Stimulated activated CD4-positive, alpha-beta T cell treated with anti-CD3 and anti-CD28 coated beads, Interleukin-4, amount 100 ng/mL, for 4 hours (primary cell): Measurements from ENCODE around the gene KIZ.

Experiments
- DNase-seq, 2 experiments: peaks; one replicate each; pipeline ENCODE4 v3.0.0-alpha.2; 2020

KIZ gene

GRCh38 chr20:21273755-21274386 is 148.0 kb downstream of the KIZ start:
- DNase-seq = no peak

DNA sequence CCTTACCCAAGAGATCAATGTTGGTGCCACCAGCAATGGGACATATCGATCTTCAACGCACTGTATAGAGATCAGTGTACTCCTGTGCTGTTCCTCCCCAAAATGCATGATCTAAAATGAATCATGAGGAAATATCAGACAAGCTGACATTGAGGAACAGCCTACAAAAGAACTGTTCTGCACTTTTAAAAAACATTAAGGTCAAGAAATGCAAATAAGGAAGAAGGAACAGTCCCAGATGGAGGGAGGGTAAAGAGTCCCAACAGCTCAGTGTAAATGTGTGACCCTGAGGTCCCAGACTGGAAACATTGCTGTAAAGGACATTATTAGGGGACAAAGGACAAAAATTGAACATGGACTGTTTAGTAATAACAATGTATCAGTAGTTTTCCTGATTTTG is 152.9 kb downstream of the KIZ start:
- no peak for DNase-seq

- DNase-seq = no peak
These were observed 154.0 kb downstream of the KIZ start for GRCh38 chr20:21279706-21280521.

- DNase-seq = peak in 1 of 2 experiments; percentile 2
These were observed 154.7 kb downstream of the KIZ start for GRCh38 chr20:21280522-21281016.

- no peak for DNase-seq
These were observed 160.9 kb downstream of the KIZ start for GRCh38 chr20:21286775-21287174.

DNA sequence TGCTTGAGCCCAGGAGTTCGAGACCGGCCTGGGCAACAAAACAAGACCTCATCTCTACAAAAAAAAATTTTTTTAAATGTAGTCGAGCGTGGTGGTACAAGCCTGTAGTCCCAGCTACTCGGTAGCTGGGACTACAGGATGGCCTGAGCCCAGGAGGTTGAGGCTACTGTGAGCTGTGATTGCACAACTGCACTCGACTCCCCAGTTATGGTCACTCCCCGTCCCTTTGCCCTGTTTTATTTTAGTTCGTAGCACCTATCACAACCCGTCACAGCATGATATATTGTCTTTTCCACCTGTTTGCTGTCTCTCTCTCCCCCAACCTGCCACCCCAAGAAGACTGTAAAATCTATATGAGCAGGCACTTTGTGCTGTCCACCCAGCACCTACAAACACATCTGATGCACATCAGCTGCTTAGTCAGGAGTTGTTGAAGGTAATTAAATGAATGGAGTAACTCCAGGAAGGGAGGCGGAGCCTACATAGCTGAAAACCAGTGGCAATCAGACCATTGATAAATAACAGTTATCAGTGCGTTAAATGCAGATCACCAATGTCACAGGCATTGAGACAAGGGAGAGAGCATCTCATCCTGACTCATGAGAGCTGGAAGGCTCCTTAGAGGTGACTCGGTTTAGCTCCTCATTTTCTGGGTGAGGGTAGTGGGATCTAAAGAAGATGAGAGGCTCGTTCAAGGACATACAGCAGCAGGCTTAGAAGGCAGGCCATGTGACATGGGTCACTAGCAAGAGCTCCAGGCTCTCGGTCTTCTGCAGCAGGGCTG is 162.9 kb downstream of the KIZ start:
- DNase-seq = no peak

- no peak for DNase-seq
These were observed 163.8 kb downstream of the KIZ start for GRCh38 chr20:21289651-21290050.

- DNase-seq = no peak
These were observed 165.1 kb downstream of the KIZ start for GRCh38 chr20:21291026-21291425.

DNA sequence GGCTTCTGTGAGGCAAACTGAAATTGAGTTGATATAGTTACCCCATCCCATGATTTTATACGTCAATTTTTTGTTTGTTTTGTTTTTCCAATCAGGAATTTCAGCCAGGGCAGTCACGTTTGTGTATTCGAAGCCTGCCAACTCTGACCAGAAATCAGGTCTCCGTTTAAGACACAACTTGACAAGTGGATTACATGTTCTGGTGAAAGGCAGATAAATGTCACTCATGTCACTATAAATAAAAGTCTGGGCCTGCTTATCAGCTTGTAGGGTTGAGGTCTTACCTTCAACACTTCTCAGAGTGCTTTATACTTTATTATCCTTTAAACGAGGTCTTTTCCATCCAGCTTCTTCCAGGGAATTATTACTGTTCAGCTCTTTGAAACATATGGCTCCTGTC is 168.9 kb downstream of the KIZ start:
- no peak for DNase-seq
